ENCODE measurements around the gene ARHGEF2. TPM values are rescaled to one million over a fixed set of nuclear protein-coding genes. Genes with fewer than 3 reads are reported as not detected.

The ARHGEF2 gene
- total RNA-seq, 1 donor from 2014 or later = 55.7 TPM

GRCh38 chr1:155954645-155955044, 23.7 kb downstream of the ARHGEF2 start:
- no peak for ATAC-seq (ENCODE audit: poor library complexity)
- DNase-seq = no peak
- intact Hi-C loops (cut with DNase I) = no loop called here

- no peak for ATAC-seq (ENCODE audit: poor library complexity)
- DNase-seq = no peak
- intact Hi-C loops (cut with DNase I) = no loop called here
Observed at GRCh38 chr1:155952505-155952890, 25.8 kb downstream of the ARHGEF2 start.

GRCh38 chr1:155951753-155952504, 26.4 kb downstream of the ARHGEF2 start:
- ATAC-seq (ENCODE audit: poor library complexity) = no peak
- DNase-seq = no peak
- intact Hi-C loops (cut with DNase I) = no loop called here

GRCh38 chr1:155950829-155951228, 27.5 kb downstream of the ARHGEF2 start:
- DNase-seq = no peak
- ATAC-seq (ENCODE audit: poor library complexity) = no peak
- intact Hi-C loops (cut with DNase I) = no loop called here

GRCh38 chr1:155947741-155948140, 30.6 kb downstream of the ARHGEF2 start:
- ATAC-seq (ENCODE audit: poor library complexity) = no peak
- no peak for DNase-seq
- intact Hi-C loops (cut with DNase I) = no loop called here

- intact Hi-C loops (cut with DNase I) = no loop called here
- DNase-seq (no peak), ATAC-seq (ENCODE audit: poor library complexity) (no peak)
Observed at GRCh38 chr1:155947292-155947691, 31.1 kb downstream of the ARHGEF2 start.

- no peak for ATAC-seq (ENCODE audit: poor library complexity)
- no peak for DNase-seq
- intact Hi-C loops (cut with DNase I) = no loop called here
Observed at GRCh38 chr1:155946633-155947219, 31.6 kb downstream of the ARHGEF2 start.

- intact Hi-C loops (cut with DNase I) = no loop called here
- DNase-seq (no peak), ATAC-seq (ENCODE audit: poor library complexity) (no peak)
Observed at GRCh38 chr1:155944444-155944799, 33.9 kb downstream of the ARHGEF2 start.

- no peak for ATAC-seq (ENCODE audit: poor library complexity)
- DNase-seq = no peak
- intact Hi-C loops (cut with DNase I) = no loop called here
Observed at GRCh38 chr1:155942578-155943141, 35.7 kb downstream of the ARHGEF2 start.

GRCh38 chr1:155941845-155942531, 36.4 kb downstream of the ARHGEF2 start:
- no peak for ATAC-seq (ENCODE audit: poor library complexity)
- DNase-seq = no peak
- intact Hi-C loops (cut with DNase I) = no loop called here

- ATAC-seq (ENCODE audit: poor library complexity) (peak; percentile 32), DNase-seq (no peak)
- intact Hi-C loops (cut with DNase I) = no loop called here
Observed at GRCh38 chr1:155940993-155941844, 37.1 kb downstream of the ARHGEF2 start, which contains the start of gene RXFP4. Gene RXFP4, plus strand, starts transcription at chr1:155941638. Its CDS starts 72 bp downstream, at chr1:155941710.

- intact Hi-C loops (cut with DNase I) = no loop called here
- peak; percentile 67 for ATAC-seq (ENCODE audit: poor library complexity)
- no peak for DNase-seq
Observed at GRCh38 chr1:155940482-155940992, 37.8 kb downstream of the ARHGEF2 start.

GRCh38 chr1:155938220-155938627, 40.1 kb downstream of the ARHGEF2 start:
- intact Hi-C loops (cut with DNase I) = loop anchor here (2.0 kb wide), 1 partner anchor 51 kb away; no protein-coding TSS in a partner anchor
- ATAC-seq (ENCODE audit: poor library complexity) (peak; percentile 27), DNase-seq (no peak)

- ATAC-seq (ENCODE audit: poor library complexity) (no peak), DNase-seq (peak; percentile 43)
- intact Hi-C loops (cut with DNase I) = no loop called here
Observed at GRCh38 chr1:155934936-155935590, 43.3 kb downstream of the ARHGEF2 start.

GRCh38 chr1:155934097-155934935, 44.0 kb downstream of the ARHGEF2 start, which contains the start of gene KHDC4:
Gene KHDC4, minus strand, starts transcription at chr1:155934413. Its CDS starts 40 bp downstream, at chr1:155934373.
- ATAC-seq (ENCODE audit: poor library complexity) (peak; percentile 97), DNase-seq (peak; percentile 97)
- intact Hi-C loops (cut with DNase I) = no loop called here

- ATAC-seq (ENCODE audit: poor library complexity) (no peak), DNase-seq (no peak)
- intact Hi-C loops (cut with DNase I) = no loop called here
Observed at GRCh38 chr1:155933591-155934096, 44.7 kb downstream of the ARHGEF2 start.

GRCh38 chr1:155932487-155932886, 45.9 kb downstream of the ARHGEF2 start:
- ATAC-seq (ENCODE audit: poor library complexity) (no peak), DNase-seq (no peak)
- intact Hi-C loops (cut with DNase I) = no loop called here
